ENCODE data around the gene RELT. TPM values are rescaled to one million over a fixed set of nuclear protein-coding genes. Genes with fewer than 3 reads are reported as not detected.

The RELT gene
- total and polyA plus RNA-seq, 2 experiments from 2014 or later = 2.0 to 6.3 TPM

GRCh38 chr11:73390601-73391565, 14.7 kb downstream of the RELT start:
- Histone ChIP-seq H2AFZ (no peak overlapping the region), H3F3A (replicated peaks; ENCODE audit: low read depth) (no peaks in the 10 kb centered on the region), H3K4me1 (ENCODE audit: insufficient read depth) (no peaks in the 10 kb centered on the region), H3K4me3 (no peak overlapping the region), H3K27me3 (ENCODE audit: insufficient read depth) (no peaks in the 10 kb centered on the region), H3K27ac (ENCODE audit: low read depth) (no peak overlapping the region), H3K4me2 (no peak overlapping the region), H3K36me3 (ENCODE audit: insufficient read depth) (no peaks in the 10 kb centered on the region), H3K79me2 (replicated peaks; ENCODE audit: insufficient read depth) (peaks cover 1% of the 10 kb centered on the region; the same call in 1 of the 2 replicates), H4K20me1 (replicated peaks; ENCODE audit: insufficient read depth) (no peaks in the 10 kb centered on the region; the same call in none of the 2 replicates), H3K9me2 (ENCODE audit: insufficient read depth) (no peaks in the 10 kb centered on the region)
- DNase-seq (ENCODE audit: low spot score) = no peak
- H3K9me3 Mint-ChIP-seq = no peaks in the 10 kb centered on the region
- no peak overlapping the region for H3K4me3 Mint-ChIP-seq
- H3K27me3 Mint-ChIP-seq (ENCODE audit: insufficient read depth, low read depth, poor library complexity) = peaks cover 11% of the 10 kb centered on the region
- peaks cover 17% of the 10 kb centered on the region for H3K4me1 Mint-ChIP-seq
- H3K27ac Mint-ChIP-seq = no peak overlapping the region
- no peak for ATAC-seq
- TF ChIP-seq, protein P1, sequence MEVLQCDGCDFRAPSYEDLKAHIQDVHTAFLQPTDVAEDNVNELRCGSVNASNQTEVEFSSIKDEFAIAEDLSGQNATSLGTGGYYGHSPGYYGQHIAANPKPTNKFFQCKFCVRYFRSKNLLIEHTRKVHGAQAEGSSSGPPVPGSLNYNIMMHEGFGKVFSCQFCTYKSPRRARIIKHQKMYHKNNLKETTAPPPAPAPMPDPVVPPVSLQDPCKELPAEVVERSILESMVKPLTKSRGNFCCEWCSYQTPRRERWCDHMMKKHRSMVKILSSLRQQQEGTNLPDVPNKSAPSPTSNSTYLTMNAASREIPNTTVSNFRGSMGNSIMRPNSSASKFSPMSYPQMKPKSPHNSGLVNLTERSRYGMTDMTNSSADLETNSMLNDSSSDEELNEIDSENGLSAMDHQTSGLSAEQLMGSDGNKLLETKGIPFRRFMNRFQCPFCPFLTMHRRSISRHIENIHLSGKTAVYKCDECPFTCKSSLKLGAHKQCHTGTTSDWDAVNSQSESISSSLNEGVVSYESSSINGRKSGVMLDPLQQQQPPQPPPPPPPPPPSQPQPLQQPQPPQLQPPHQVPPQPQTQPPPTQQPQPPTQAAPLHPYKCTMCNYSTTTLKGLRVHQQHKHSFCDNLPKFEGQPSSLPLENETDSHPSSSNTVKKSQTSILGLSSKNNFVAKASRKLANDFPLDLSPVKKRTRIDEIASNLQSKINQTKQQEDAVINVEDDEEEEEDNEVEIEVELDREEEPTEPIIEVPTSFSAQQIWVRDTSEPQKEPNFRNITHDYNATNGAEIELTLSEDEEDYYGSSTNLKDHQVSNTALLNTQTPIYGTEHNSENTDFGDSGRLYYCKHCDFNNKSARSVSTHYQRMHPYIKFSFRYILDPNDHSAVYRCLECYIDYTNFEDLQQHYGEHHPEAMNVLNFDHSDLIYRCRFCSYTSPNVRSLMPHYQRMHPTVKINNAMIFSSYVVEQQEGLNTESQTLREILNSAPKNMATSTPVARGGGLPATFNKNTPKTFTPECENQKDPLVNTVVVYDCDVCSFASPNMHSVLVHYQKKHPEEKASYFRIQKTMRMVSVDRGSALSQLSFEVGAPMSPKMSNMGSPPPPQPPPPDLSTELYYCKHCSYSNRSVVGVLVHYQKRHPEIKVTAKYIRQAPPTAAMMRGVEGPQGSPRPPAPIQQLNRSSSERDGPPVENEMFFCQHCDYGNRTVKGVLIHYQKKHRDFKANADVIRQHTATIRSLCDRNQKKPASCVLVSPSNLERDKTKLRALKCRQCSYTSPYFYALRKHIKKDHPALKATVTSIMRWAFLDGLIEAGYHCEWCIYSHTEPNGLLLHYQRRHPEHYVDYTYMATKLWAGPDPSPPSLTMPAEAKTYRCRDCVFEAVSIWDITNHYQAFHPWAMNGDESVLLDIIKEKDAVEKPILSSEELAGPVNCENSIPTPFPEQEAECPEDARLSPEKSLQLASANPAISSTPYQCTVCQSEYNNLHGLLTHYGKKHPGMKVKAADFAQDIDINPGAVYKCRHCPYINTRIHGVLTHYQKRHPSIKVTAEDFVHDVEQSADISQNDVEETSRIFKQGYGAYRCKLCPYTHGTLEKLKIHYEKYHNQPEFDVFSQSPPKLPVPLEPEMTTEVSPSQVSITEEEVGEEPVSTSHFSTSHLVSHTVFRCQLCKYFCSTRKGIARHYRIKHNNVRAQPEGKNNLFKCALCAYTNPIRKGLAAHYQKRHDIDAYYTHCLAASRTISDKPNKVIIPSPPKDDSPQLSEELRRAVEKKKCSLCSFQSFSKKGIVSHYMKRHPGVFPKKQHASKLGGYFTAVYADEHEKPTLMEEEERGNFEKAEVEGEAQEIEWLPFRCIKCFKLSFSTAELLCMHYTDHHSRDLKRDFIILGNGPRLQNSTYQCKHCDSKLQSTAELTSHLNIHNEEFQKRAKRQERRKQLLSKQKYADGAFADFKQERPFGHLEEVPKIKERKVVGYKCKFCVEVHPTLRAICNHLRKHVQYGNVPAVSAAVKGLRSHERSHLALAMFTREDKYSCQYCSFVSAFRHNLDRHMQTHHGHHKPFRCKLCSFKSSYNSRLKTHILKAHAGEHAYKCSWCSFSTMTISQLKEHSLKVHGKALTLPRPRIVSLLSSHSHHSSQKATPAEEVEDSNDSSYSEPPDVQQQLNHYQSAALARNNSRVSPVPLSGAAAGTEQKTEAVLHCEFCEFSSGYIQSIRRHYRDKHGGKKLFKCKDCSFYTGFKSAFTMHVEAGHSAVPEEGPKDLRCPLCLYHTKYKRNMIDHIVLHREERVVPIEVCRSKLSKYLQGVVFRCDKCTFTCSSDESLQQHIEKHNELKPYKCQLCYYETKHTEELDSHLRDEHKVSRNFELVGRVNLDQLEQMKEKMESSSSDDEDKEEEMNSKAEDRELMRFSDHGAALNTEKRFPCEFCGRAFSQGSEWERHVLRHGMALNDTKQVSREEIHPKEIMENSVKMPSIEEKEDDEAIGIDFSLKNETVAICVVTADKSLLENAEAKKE (CRISPR knock-in tag; IDR thresholded peaks at IDR 0.05) = no peak
- TF ChIP-seq, protein P2, sequence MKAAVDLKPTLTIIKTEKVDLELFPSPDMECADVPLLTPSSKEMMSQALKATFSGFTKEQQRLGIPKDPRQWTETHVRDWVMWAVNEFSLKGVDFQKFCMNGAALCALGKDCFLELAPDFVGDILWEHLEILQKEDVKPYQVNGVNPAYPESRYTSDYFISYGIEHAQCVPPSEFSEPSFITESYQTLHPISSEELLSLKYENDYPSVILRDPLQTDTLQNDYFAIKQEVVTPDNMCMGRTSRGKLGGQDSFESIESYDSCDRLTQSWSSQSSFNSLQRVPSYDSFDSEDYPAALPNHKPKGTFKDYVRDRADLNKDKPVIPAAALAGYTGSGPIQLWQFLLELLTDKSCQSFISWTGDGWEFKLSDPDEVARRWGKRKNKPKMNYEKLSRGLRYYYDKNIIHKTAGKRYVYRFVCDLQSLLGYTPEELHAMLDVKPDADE (IDR thresholded peaks at IDR 0.05) = no peak
- TF ChIP-seq CREB1 (CRISPR knock-in tag; IDR thresholded peaks at IDR 0.05; ENCODE audit: low read depth) (no peak), CTCF (conservative IDR thresholded peaks at IDR 0.05; ENCODE audit: low read depth in 2 of 2) (no peak), ZNF114 (CRISPR knock-in tag; IDR thresholded peaks at IDR 0.05) (no peak), ZNF331 (CRISPR knock-in tag; IDR thresholded peaks at IDR 0.05; ENCODE audit: low read depth) (no peak), NANOG (IDR thresholded peaks at IDR 0.05; ENCODE audit: borderline replicate concordance) (no peak), POLR2AphosphoS5 (IDR thresholded peaks at IDR 0.05; ENCODE audit: low read depth) (no peak), REST (IDR thresholded peaks at IDR 0.05; ENCODE audit: unreplicated experiment) (no peak), STAT1 (IDR thresholded peaks at IDR 0.05; ENCODE audit: unreplicated experiment) (no peak), EZH2phosphoT487 (IDR thresholded peaks at IDR 0.05; ENCODE audit: unreplicated experiment) (no peak), JUNB (IDR thresholded peaks at IDR 0.05; ENCODE audit: unreplicated experiment) (no peak), EZH2 (IDR thresholded peaks at IDR 0.05; ENCODE audit: low read depth, unreplicated experiment) (no peak)
- H3K36me3 Mint-ChIP-seq (ENCODE audit: low read depth) = no peaks in the 10 kb centered on the region; the same call in 2 of the 3 replicates

Measured in GM23338 (cell line).